HG02852 (cell line): Measurements from ENCODE around the gene LRRC9.

Source experiments
- ATAC-seq: cut with Tn5 transposase; IDR thresholded peaks from one replicate; pipeline ENCODE4 v1.9.1; 2021; ENCODE audit warnings: mild to moderate bottlenecking, moderate library complexity; ENCODE audit not compliant: unreplicated experiment

Gene LRRC9

GRCh38 chr14:60106339-60106738 lies 186.4 kb downstream of the LRRC9 start:
- no peak for ATAC-seq

GRCh38 chr14:60107477-60107876 lies 187.5 kb downstream of the LRRC9 start:
- ATAC-seq: no peak

DNA sequence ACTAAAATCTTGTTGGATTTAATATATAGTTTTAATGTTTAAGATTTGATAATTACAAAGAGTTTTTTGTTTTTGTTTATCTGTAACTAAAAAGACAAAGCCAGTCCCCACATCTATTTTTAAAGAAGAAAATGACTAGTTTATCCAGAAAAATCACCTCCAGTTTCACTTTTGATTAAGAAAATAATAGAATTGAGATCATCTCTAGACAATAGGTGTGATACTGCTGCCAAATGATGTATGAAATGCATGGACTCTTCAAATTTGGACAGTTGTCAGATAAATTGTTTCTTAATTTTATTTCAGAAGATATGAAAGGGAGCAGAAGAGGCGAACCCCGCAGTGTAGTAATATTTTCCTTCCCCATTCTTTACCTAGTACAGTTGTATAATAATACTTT lies 191.8 kb downstream of the LRRC9 start:
- no peak for ATAC-seq
